Upper lobe of left lung (tissue), 4 donors: ENCODE data around the gene DCAF8.

ENCODE experiments used
- EP300 ChIP-seq, 4 donors: sonication (generic); formaldehyde crosslinking; IDR thresholded peaks; one replicate each; pipeline ENCODE4 v1.5.1; 2017; ENCODE audit warnings: antibody characterized with exemption in 4 of 4, control low read depth in 2 of 4
- POLR2A ChIP-seq, 4 donors: fragments of 450-650 bp; IDR thresholded peaks; one replicate each; pipeline ENCODE4 v1.5.1; 2016 to 2017; ENCODE audit warnings: antibody characterized with exemption in 4 of 4, mild to moderate bottlenecking in 2 of 4
- TF ChIP-seq, protein P1 (sequence below), 6 experiments: fragments of 450-650 bp in 4 of 6; fragments of 200-600 bp in 2 of 6; sonication (generic) in 2 of 6; IDR thresholded peaks; one replicate each; pipeline ENCODE4 v1.5.1; 2016 to 2019; ENCODE audit warnings: antibody characterized with exemption in 6 of 6

GRCh38 chr1:160251011-160251410 is 11.3 kb downstream of the DCAF8 start:
- TF ChIP-seq POLR2A (IDR thresholded peaks at IDR 0.05) (no peak), EP300 (IDR thresholded peaks at IDR 0.05) (no peak)
- TF ChIP-seq, protein P1, sequence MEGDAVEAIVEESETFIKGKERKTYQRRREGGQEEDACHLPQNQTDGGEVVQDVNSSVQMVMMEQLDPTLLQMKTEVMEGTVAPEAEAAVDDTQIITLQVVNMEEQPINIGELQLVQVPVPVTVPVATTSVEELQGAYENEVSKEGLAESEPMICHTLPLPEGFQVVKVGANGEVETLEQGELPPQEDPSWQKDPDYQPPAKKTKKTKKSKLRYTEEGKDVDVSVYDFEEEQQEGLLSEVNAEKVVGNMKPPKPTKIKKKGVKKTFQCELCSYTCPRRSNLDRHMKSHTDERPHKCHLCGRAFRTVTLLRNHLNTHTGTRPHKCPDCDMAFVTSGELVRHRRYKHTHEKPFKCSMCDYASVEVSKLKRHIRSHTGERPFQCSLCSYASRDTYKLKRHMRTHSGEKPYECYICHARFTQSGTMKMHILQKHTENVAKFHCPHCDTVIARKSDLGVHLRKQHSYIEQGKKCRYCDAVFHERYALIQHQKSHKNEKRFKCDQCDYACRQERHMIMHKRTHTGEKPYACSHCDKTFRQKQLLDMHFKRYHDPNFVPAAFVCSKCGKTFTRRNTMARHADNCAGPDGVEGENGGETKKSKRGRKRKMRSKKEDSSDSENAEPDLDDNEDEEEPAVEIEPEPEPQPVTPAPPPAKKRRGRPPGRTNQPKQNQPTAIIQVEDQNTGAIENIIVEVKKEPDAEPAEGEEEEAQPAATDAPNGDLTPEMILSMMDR (IDR thresholded peaks at IDR 0.05) = no peak
